NCI-H345 treated with DMSO at 0.1 percent for 48 hours (cell line): ENCODE data around the gene ZNF512B.
"Not testable (repeated sequence)": the region's sequence is repeated elsewhere in the genome, so short reads cannot be mapped to it uniquely, and the experiment has no call there.

ENCODE experiments used
- DNase-seq: peaks from one replicate; lab custom pipeline; 2025; ENCODE audit not compliant: unreplicated experiment; lab: John Stamatoyannopoulos, UW

The ZNF512B gene

DNA sequence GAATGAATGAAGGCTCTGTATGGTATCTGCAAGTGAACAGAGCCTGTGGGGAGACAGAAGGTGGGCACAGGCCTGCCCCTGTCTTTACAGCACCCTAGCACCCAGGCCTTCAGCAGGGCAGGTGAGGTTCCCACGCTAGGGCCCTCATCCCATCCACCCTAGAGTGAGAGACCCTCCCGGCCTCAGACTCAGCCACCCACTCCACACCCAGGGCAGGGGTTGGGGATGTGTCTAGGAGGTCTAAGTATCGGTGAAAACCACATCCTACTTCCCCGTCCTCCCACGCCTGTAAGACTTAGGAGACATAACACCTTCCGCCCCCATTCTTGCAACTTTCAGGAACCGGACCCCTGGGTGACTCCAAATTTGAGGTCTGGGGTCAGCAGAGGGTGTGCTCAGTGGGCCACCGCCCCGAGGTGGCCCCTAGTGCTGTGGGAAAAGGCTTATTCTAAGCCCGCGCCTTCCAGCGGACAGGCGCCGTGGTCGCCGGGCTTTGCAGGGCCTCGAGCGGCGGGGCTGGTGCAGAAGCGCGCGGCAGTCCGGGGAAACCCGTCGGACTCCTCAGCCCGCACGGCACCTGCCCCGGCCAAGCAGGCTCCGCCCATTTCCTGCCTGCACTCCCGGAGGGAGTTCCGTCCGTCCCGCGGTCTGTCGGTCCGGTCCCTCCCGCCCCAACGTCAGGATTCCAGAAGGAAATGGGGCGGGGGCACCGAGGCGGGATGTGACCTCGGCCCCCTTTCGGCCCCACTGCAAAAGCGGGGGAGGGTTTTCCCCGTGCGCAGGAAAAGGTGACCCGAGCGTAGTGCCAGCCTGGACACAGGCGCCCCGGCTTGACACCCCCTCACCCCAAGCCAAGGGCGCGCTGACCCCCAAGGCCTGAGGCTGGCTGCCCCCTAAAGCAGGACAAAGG lies 8.8 kb upstream of the ZNF512B start:
- no peak for DNase-seq

DNA sequence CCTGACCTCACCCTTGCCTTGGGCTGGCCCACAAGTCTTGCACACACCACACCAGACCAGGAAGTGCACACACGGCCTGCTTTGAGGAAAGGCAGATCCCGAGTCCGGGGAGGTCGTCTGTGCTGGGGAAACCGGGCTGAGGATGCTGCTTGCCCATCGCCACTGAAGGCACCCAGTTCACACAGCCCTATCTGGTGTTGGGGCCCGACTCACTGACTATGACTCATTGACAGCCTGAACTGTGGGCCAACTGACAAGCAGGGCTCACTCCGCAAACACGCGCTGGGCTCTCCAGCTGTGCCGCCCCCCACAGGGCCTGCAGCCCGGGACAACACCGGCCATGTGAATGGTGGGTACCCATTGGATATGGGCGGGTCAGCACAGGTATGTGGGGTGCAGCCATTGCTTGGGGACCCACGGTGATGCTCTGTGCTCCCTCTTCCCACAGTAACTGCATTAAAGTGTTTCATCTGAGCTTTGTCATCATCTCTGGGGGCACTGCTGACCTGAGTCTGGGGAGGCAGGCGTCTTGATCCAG lies 8.1 kb upstream of the ZNF512B start:
- no peak for DNase-seq

DNA sequence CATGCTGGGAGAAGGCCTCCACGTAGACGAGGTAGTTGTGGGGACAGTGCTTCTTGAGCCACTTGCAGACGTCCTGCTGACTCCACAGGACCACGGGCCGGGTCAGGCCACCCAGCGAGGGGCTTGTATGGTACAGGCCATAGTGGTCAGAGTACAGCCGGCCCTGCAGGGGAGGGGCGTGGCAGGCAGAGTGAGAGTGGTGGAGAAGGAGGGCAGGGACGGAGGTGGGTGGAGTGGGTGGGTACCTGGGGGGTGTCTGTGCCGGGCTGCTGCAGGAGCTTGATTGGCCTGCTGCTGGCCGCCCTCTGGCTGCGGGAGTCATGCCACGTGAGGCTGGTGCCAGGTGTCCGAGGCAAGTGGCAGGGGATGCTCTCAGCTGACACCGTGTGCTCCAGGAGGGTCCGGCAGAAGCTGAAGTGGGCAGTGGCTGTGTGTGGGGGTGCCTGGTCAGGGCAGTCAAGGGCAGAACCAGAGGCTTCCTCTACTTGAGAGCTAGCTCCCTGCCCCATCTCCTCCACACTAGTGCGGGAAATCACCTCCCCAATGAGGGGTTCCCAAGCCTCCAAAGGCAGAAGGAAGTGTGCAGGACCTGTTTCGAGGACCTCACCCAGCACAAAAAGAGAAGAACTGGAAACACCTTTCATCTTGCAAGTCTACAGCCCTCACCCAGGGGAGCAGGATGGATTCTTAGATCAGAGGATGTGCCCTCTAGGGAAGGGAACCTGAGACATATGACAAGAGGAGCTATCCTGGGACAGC lies 7.4 kb upstream of the ZNF512B start:
- DNase-seq, result no peak

DNA sequence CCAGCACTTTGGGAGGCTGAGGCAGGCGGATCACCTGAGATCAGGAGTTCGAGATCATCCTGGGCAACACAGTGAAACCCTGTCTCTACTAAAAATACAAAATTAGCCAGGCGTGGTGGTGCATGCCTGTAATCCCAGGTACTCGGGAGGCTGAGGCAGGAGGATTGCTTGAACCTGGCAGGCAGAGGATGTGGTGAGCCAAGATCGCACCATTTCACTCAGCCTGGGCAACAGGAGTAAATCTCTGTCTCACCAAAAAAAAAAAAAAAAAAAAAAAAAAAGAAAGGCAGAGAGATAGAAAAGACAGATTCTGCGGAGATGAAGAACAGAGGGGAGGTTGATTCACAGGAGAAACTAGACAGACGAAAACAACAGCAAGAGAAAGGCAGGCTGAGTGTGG lies 6.8 kb upstream of the ZNF512B start:
- not testable (repeated sequence) for DNase-seq

DNA sequence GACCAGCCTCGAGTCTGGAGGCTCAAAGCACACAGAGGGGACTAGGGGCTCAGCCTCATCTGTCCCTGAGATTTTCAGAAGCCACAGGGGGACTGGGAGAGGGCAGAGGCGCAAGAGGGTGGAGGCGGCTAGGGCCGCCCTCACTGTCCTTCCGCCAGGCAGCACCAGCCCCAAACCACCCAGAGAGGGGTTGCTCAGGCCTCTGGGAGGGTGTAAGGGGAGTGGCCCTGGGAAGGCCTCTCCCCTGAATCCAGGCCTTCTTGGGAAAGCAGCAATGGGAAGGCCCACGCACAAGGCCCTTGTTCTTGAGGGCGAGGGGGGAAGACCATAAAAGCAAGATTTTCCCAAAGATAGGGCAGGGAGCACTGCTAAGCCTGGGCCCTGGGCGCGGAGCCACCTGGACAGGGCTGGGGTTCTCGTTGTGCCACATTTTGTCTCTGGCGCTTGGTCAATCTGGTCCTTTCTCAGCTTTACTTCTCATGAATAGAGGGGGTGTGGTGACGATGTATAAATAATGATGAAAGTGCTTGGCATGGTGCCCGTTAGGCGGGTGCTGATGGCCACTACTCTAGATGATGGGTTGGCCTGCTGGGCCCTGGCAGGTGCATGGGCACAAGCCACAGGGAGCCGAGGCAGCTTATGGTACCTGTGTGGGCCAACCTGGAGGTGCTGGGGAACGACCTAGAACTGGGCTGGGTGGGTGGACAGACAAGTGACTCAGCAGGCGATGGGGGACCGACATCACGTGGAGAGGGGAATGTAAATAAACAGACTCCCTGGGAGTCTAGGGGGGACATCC lies 4.9 kb upstream of the ZNF512B start:
- DNase-seq, result peak; percentile 99

DNA sequence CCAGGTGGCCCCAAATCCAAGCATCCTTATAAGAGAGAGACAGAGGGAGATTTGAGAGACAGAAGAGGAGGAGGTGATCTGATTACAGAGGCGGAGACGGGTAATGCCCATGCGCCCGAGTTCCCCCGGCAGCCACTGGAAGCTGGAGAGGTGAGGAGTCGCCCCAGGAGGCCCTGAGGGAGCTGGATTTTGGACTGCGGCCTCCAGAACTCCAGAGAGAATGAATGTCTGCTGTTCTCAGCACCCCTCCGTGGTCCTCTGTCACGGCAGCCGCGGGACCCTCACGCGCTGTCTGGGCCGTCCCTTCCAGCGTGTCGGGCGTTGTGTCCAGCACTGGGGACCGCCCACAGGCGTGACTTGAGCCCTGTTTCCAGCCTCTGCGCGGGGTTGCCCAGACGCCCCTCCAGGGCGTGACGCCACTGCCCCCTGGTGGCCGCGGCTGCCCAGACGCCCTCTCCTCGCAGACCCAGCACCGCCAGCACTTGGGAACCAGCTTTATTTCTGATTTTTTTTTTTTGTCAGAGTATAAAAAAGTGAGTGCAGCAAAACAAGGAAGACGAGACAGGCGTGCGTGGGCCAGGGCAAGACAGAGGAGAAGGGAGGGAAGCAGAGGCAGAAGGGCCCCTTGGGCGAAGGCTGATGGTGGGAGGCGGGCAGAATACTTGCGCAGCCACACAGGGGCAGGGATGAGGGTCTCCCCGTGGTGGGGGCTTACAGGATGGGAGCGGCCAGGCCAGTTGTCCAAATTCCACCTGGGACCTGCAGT lies 4.1 kb upstream of the ZNF512B start:
- peak; percentile 59 for DNase-seq

DNA sequence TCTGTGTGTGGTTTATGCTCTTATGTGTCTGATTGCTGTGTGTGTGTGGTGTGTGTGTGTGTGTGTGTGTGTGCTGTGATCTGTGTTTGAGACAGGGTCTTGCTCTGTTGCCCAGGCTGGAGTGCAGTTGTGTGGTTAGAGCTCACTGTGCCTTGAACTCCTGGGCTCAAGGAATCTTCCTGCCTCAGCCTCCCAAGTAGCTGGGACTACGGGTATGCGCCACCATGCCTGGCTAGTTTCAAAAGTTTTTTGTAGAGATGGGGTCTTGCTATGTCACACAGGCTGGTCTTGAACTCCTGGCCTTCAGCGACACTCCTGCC lies 3.4 kb upstream of the ZNF512B start:
- DNase-seq, result no peak

DNA sequence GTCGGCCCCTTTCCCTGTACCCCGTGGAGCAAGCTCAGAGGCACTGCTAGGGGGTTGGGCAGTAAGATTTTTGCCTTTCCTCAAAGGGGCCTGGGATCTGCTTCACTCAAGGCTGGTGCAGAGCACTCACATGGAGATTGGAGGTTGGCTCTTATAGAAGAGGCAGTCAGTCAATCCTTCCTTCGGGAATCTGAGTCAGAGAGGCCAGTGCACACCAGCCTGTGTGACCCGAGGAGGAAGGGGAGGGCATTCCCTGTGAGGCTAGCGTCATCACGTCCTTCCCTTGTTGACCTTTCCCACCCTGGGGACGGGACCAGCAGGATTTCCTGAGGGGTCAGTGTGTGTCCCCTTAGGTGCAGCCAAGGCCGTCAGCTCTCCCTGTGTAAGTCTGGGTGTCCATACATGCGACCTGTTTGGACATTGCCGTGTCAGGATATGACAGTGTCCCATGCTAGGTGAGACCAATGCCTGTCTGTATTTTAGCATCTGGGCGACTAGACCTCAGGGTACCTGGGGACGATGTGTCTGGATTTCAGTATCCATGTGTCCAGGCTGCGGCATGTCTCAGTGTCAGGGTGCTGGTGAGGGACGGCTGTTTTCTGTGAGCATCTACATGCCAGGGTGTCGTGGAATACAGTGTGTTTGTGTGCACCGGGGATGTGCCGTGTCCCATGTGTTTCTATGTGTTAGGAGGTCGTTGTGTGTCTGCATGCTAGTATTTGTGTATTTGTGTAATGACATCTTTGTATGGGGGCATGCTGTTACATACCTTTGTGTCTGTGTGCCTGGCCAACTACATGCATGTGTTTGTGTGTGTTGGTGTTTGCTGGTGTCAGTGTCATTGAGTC lies 2.8 kb upstream of the ZNF512B start:
- DNase-seq, result no peak

DNA sequence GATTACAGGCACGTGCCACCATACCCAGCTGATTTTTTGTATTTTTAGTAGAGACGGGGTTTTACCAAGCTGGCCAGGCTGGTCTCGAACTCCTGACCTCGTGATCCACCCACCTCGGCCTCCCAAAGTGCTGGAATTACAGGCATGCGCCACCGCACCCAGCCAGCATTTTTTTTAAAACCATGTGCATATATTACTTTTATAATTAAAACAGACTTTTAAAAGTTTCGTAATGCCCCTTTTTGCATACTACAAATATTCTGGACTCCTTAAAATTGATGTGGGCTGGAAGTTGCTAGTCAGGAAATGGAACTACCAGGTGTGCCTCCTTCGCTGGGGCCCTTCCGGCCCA lies 2.2 kb upstream of the ZNF512B start:
- DNase-seq, result not testable (repeated sequence)

DNA sequence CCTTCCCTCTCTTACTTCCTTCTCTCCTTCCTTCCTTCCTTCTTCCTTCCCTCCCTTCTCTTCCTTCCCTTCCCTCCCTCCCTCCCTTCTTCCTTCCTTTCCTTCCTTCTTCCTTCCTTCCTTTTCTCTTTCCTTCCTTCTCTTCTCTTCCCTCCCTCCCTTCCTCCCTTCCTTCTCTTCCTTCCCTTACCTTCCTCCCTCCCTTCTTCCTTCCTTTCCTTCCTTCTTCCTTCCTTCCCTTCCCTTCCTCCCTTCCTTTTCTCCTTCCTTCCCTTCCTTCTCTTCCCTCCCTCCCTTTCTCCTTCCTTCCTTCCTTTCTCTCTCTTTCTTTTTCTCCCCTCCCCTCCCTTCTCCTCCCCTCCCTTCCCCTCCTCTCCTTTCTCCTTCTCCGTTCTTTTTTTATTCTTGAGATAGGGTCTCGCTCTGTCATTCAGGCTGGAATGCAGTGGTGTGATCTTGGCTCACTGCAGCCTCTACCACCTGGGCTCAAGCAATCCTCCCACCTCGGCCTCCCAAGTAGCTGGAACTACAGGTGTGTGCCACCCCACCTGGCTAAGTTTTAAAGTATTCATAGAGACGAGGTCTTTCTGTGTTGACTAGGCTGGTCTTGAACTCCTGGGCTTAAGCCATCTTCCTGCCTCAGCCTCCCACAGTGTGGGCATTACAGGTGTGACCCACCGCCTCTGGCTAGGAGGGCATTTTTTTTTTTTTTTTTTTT lies 1.1 kb upstream of the ZNF512B start:
- no peak for DNase-seq

DNA sequence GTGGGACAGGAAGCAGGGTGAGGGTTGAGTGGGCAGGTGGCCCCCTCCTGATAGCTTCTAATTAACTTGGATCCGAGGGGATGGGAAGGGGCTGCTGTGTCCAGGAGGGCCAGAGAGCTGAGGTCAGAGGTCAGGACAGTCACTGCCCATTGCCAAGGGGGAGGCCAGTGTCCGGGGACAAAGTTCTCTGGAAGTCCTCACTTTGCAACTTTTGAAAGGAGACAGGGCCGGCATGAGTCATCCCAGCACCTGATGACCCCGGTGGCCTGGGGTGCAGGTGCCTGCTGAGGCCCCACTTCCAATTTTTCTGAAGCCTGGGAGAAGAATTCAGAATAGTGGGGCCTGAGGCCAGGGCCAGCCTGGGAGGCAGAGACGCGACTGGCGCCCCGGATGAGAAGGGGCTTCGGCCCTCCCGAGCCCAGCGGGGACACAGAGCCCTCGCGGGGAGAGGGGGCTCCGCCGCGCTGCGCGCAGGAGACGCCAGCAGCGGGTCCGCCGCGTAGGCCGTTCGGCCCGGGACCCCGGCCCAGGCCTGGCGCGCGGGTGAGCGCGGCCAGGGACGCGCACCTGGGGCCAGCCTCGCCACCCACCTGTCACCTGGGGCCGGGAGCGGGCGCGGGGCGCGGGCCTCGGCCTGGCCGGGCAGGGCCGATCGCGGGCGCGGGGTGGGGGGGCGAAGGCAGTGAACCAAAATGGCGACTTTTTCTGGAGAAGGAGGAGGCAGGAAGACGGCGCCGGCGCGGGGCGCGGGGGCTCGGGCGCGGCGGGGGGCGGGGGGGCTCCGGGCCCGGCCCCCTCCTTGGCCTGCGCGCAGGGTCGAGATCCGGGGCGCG lies 586 bp downstream of the ZNF512B start:
- no peak for DNase-seq

DNA sequence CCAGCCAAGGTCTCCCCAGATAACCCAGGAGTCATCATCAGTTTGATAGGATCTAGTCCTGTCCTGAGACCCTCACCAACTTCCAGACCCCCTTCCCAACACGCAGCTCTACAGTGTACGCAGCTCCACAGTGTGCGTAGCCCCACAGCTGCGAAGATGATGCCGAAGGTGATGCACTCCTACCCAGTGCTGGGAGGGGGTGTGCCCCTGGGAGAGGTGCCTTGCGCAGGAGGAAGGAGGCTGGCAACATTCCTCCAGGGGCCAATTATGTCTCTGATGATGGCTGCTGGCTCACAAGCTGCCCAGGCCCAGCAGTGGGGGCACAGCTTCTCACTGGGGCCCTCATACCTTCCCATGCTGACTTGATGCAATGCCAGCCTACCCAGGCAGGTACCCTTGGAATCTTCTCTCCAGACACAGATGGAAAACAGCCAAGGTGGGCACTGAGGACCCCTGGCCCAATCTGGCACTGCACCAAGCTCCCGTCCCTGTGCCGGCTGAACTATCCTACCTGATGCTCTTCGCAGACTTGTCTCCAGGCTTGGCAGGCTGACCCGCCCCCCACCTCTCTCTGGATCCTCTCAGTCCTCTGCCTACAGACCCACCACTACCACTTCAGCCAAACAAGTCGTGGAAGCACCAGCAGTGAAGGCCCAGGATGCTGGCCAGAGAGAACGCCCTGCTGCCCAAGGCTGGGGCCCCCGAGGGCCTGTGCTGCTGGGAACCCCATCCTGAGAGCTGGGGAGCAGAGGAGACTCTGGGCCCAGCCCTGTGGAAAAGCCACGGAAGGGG lies 1.4 kb downstream of the ZNF512B start:
- no peak for DNase-seq

DNA sequence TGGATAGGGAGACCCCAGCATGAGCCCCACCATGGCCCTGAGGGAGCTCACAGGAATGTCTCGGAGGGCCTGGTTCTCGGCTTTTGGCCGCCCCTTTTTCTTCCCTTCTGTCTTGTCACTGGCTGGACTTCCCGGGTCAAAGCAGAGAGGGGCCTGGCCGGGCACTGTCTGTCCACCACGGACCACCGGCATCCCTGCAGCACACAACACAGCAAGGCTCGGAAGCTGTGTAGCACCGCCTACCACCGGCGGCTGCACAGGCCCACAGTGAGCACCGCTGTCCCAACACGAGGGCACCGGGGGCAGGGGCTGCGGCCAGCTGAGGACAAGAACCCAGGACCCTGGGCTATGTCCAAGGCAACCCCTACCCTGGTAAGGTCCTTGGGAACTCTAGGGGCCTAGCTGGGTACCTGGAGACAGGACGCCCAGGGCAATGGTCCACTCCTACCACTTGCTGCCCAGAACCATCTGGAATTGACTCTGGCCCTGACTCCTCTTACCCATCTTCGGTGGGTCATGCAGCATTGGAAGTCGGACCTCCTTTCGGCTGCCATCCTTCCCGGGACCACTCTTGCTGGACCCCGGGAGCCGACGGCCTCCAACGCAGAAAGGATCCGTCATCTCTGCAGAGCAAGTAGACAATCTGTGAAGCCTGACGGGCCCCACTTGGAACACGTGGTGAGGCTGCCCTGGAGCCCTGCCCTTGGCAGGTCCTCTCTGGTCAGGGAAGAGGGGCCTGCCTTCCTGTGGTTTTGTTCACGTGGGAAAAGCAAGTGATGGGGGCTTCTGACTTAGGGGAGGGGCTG lies 2.2 kb downstream of the ZNF512B start:
- no peak for DNase-seq

DNA sequence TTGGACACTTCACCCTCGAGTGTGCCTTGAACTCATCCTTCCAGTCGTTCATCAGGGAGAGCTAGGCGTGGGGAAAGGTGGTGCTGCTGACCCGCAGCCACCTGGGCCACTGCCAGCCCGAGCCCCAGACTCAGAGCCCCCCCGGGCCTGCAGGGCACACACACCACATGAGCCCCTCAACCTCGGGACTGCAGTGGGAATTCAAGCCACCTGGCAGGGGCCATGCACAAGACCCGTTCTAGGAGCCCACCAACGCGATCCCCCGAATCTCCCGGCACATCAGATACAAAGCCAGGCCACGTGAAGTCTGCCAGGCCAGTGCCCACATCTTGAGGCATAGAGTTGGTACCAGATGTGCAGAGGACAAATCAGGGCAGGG lies 2.8 kb downstream of the ZNF512B start:
- DNase-seq, result no peak

DNA sequence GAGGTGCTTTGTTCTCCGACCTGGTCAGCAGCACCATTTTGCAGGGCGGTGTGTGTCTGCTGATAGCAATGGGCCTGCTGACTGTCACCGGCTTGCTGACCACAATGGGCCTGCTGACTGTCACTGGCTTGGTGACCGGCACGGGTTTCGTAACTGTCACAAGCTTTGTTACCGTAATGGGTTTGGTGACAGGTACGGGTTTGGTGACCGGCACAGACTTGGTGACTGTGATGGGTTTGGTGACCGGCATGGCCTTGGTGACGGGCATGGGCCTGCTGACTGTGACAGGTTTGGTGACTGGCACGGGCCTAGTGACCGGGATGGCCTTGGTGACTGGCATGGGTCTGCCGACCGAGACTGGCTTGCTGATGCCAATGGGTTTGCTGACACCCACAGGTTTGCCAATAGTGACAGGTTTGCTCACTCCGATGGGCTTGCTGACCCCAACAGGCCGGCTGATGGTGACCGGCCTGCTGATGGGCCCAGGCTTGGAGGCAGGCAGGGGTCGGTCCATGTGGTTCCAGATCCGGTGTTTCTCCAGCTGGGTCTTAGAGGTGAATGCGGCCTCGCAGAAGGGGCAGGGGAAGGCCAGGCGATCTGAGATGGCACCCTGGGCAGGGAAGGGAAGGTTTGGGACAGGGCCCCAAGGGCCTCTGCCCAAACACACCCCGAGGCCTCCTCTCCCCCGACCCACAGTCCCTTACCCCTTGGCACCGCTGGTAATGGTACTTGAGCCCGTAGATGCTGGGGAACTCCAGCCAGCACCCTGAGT lies 3.4 kb downstream of the ZNF512B start:
- DNase-seq, result no peak

DNA sequence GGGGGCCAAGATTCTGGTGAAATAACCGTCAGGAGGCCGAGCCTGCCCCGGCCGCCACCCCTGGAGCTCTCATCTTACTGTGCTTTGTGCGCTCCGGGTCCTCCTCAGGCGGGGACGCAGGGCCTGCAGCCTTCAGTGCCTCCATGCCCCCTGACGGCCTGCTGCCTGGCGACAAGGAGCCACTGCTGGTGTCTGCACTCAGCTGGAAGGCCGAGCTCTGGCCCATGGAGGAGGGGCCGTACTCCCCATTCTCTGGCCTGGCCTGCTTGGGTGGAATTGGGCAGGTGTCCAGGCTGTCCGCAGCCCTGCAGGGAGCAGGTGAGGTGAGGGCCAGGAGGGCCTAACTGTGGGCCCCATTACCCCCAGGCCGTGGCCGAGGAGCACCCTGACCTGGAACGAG lies 5.3 kb downstream of the ZNF512B start:
- no peak for DNase-seq
